GM19395 (cell line): ENCODE results near the gene GALNTL6.
"Not testable (repeated sequence)": the region's sequence is repeated elsewhere in the genome, so short reads cannot be mapped to it uniquely, and the experiment has no call there.

Experiments
- ATAC-seq: cut with Tn5 transposase; IDR thresholded peaks from one replicate; pipeline ENCODE4 v1.9.1; 2021; ENCODE audit warnings: mild to moderate bottlenecking, moderate library complexity; ENCODE audit not compliant: unreplicated experiment

Gene GALNTL6

GRCh38 chr4:172892300-172892699, 1079.1 kb downstream of the GALNTL6 start:
- ATAC-seq: peak; percentile 67

GRCh38 chr4:172895699-172896098, 1082.5 kb downstream of the GALNTL6 start:
- ATAC-seq: no peak

GRCh38 chr4:172897046-172897445, 1083.8 kb downstream of the GALNTL6 start:
- no peak for ATAC-seq

GRCh38 chr4:172898715-172899114, 1085.5 kb downstream of the GALNTL6 start:
- no peak for ATAC-seq

- no peak for ATAC-seq
Observed at GRCh38 chr4:172899861-172900260, 1086.7 kb downstream of the GALNTL6 start.

- no peak for ATAC-seq
Observed at GRCh38 chr4:172900900-172901299, 1087.7 kb downstream of the GALNTL6 start.

- ATAC-seq: not testable (repeated sequence)
Observed at GRCh38 chr4:172912468-172912867, 1099.3 kb downstream of the GALNTL6 start.

- not testable (repeated sequence) for ATAC-seq
Observed at GRCh38 chr4:172917403-172917802, 1104.2 kb downstream of the GALNTL6 start.

- ATAC-seq: no peak
Observed at GRCh38 chr4:172919269-172919668, 1106.1 kb downstream of the GALNTL6 start.

- no peak for ATAC-seq
Observed at GRCh38 chr4:172927096-172927814, 1114.1 kb downstream of the GALNTL6 start.

- no peak for ATAC-seq
Observed at GRCh38 chr4:172928347-172928746, 1115.1 kb downstream of the GALNTL6 start.

- ATAC-seq: no peak
Observed at GRCh38 chr4:172938072-172938829, 1125.0 kb downstream of the GALNTL6 start.

- no peak for ATAC-seq
Observed at GRCh38 chr4:172938870-172939269, 1125.7 kb downstream of the GALNTL6 start.

- ATAC-seq: no peak
Observed at GRCh38 chr4:172942840-172943239, 1129.6 kb downstream of the GALNTL6 start.

GRCh38 chr4:172945611-172946010, 1132.4 kb downstream of the GALNTL6 start:
- no peak for ATAC-seq

GRCh38 chr4:172946503-172946902, 1133.3 kb downstream of the GALNTL6 start:
- no peak for ATAC-seq

- no peak for ATAC-seq
Observed at GRCh38 chr4:172947594-172947993, 1134.4 kb downstream of the GALNTL6 start.

GRCh38 chr4:172950990-172951389, 1137.8 kb downstream of the GALNTL6 start:
- ATAC-seq: no peak

GRCh38 chr4:172951679-172952451, 1138.7 kb downstream of the GALNTL6 start:
- ATAC-seq: no peak

GRCh38 chr4:172953896-172954568, 1140.8 kb downstream of the GALNTL6 start:
- no peak for ATAC-seq

GRCh38 chr4:172956340-172956739, 1143.1 kb downstream of the GALNTL6 start:
- ATAC-seq: not testable (repeated sequence)
